Smooth muscle cell (in vitro differentiated cells): ENCODE data around the gene EPHA6. TPM values are rescaled to one million over a fixed set of nuclear protein-coding genes. Genes with fewer than 3 reads are reported as not detected.

Source experiments
- DNase-seq: peaks from one replicate; lab custom pipeline; 2025; ENCODE audit not compliant: unreplicated experiment; lab: John Stamatoyannopoulos, UW
- H2AFZ ChIP-seq: fragments of 200-600 bp; sonication (generic); 2 replicates; pipeline ENCODE4 v1.6.0; 2016; ENCODE audit warnings: antibody characterized with exemption, low read depth, mild to moderate bottlenecking
- H3F3A ChIP-seq: fragments of 200-600 bp; sonication (generic); 2 replicates; pipeline ENCODE4 v1.6.0; 2017; ENCODE audit warnings: antibody characterized with exemption, low read depth
- H3K27ac ChIP-seq: fragments of 200-600 bp; sonication (generic); 2 replicates; pipeline ENCODE4 v1.5.1; 2016; ENCODE audit warnings: low read depth, mild to moderate bottlenecking
- H3K27me3 ChIP-seq: fragments of 200-600 bp; sonication (generic); 2 replicates; pipeline ENCODE4 v1.6.1; 2016; ENCODE audit warnings: low read depth, mild to moderate bottlenecking
- H3K36me3 ChIP-seq: fragments of 200-600 bp; sonication (generic); 2 replicates; pipeline ENCODE4 v1.5.1; 2016; ENCODE audit warnings: low read depth
- H3K4me1 ChIP-seq: fragments of 200-600 bp; sonication (generic); 2 replicates; pipeline ENCODE4 v1.5.1; 2016; ENCODE audit warnings: low read depth
- H3K4me2 ChIP-seq: fragments of 200-600 bp; sonication (generic); 2 replicates; pipeline ENCODE4 v1.6.0; 2016; ENCODE audit warnings: mild to moderate bottlenecking
- H3K4me3 ChIP-seq: fragments of 200-600 bp; sonication (generic); 2 replicates; pipeline ENCODE4 v1.5.1; 2016; ENCODE audit warnings: mild to moderate bottlenecking
- H3K79me2 ChIP-seq: fragments of 200-600 bp; sonication (generic); 2 replicates; pipeline ENCODE4 v1.6.0; 2016; ENCODE audit warnings: low read depth, mild to moderate bottlenecking
- H3K9ac ChIP-seq: fragments of 200-600 bp; sonication (generic); 2 replicates; pipeline ENCODE4 v1.6.0; 2016; ENCODE audit warnings: low read depth
- H3K9me3 ChIP-seq: fragments of 200-600 bp; sonication (generic); replicated peaks from 2 replicates; pipeline ENCODE4 v1.5.1; 2016; ENCODE audit warnings: low read depth
- H4K20me1 ChIP-seq: fragments of 200-600 bp; sonication (generic); 2 replicates; pipeline ENCODE4 v1.6.0; 2016; ENCODE audit warnings: low read depth
- WGBS: methylation state at CpG from one replicate; pipeline ENCODE4 v1.1.7; 2016; ENCODE audit warnings: low lambda C conversion rate; 5-methylcytosine and 5-hydroxymethylcytosine counted together
- polyA plus RNA-seq: library from polyadenylated mRNA; unstranded; fragments of >200 nt; fragmentation: Nextera tagmentation; extraction: Ambion mirVana; gene quantifications from 2 replicates; pipeline ENCODE4 v1.2.1, GENCODE V29; 2016
- total RNA-seq: library from RNA; depleted of rRNA; stranded (reverse); fragments of >200 nt; gene quantifications from 2 replicates; pipeline ENCODE4 v1.2.3, GENCODE V29; 2014
- TF ChIP-seq, protein P1 (sequence below): fragments of 200-600 bp; sonication (generic); IDR thresholded peaks from 2 replicates; pipeline ENCODE4 v1.5.1; 2017; ENCODE audit warnings: borderline replicate concordance, mild to moderate bottlenecking, antibody characterized with exemption; ENCODE audit not compliant: insufficient read depth, poor library complexity, severe bottlenecking

The EPHA6 gene
- total and polyA plus RNA-seq, 2 experiments from 2014 or later: 0.36 to 0.51 TPM

DNA sequence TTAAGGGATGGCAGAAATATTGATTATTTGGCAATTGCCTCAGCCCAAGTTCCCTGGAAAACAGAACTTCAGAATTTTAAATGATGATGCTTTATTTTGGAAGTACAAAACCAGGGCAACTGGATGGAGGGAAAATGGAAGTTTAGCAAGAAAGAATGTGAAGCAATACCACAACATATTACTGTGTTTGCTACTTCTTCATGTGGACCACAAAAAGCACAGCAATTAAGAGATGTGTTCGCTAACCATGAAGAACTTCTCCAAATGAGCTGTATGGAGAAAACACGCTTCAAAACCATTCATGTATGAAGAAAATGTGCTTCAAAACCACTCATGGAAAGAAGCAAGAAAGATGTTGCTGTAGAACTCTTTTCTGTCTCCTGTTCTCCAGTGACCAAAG lies 885.5 kb downstream of the EPHA6 start:
- no peaks in the 10 kb centered on the region for H3K9me3 ChIP-seq
- no peak overlapping the region for H3K9ac ChIP-seq
- 98% methylated on average over 2 of the region's 2 CpGs for WGBS
- H3K27ac ChIP-seq: no peak overlapping the region
- TF ChIP-seq, protein P1, sequence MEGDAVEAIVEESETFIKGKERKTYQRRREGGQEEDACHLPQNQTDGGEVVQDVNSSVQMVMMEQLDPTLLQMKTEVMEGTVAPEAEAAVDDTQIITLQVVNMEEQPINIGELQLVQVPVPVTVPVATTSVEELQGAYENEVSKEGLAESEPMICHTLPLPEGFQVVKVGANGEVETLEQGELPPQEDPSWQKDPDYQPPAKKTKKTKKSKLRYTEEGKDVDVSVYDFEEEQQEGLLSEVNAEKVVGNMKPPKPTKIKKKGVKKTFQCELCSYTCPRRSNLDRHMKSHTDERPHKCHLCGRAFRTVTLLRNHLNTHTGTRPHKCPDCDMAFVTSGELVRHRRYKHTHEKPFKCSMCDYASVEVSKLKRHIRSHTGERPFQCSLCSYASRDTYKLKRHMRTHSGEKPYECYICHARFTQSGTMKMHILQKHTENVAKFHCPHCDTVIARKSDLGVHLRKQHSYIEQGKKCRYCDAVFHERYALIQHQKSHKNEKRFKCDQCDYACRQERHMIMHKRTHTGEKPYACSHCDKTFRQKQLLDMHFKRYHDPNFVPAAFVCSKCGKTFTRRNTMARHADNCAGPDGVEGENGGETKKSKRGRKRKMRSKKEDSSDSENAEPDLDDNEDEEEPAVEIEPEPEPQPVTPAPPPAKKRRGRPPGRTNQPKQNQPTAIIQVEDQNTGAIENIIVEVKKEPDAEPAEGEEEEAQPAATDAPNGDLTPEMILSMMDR: no peak
- H3K4me1 ChIP-seq: no peaks in the 10 kb centered on the region
- no peak overlapping the region for H2AFZ ChIP-seq
- H3K79me2 ChIP-seq: no peaks in the 10 kb centered on the region
- H4K20me1 ChIP-seq: no peaks in the 10 kb centered on the region
- no peak overlapping the region for H3K4me2 ChIP-seq
- H3F3A ChIP-seq: no peaks in the 10 kb centered on the region
- no peak for DNase-seq
- no peaks in the 10 kb centered on the region for H3K36me3 ChIP-seq
- H3K4me3 ChIP-seq: no peak overlapping the region
- H3K27me3 ChIP-seq: no peaks in the 10 kb centered on the region

DNA sequence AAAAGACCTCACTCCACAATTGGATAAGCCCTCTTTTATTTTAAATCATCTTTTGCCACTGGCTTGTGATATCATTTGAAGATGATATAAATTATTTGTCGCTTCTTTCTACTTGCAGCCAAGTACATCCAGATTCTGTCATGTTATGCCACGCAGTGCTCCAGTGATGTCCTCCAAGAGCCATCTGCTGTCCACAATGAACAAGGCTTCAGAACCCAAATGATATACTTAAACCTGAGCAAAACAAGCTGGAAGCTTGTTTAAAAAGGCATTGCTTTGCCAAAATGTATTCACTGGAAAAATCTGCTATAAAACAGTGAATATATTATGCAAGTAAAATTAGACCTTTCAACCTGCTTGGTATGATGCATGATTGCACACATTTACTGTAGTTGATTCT lies 891.4 kb downstream of the EPHA6 start:
- no peak for DNase-seq
- H3K4me1 ChIP-seq: no peaks in the 10 kb centered on the region
- no peaks in the 10 kb centered on the region for H3K9me3 ChIP-seq
- no peak overlapping the region for H3K9ac ChIP-seq
- H3K4me2 ChIP-seq: no peak overlapping the region
- H3K27ac ChIP-seq: no peak overlapping the region
- H3K4me3 ChIP-seq: no peak overlapping the region
- H2AFZ ChIP-seq: no peak overlapping the region
- 91% methylated on average over 2 of the region's 2 CpGs for WGBS
- H3F3A ChIP-seq: no peaks in the 10 kb centered on the region
- H3K79me2 ChIP-seq: no peaks in the 10 kb centered on the region
- no peaks in the 10 kb centered on the region for H3K27me3 ChIP-seq
- TF ChIP-seq, protein P1: no peak
- no peaks in the 10 kb centered on the region for H4K20me1 ChIP-seq
- no peaks in the 10 kb centered on the region for H3K36me3 ChIP-seq

DNA sequence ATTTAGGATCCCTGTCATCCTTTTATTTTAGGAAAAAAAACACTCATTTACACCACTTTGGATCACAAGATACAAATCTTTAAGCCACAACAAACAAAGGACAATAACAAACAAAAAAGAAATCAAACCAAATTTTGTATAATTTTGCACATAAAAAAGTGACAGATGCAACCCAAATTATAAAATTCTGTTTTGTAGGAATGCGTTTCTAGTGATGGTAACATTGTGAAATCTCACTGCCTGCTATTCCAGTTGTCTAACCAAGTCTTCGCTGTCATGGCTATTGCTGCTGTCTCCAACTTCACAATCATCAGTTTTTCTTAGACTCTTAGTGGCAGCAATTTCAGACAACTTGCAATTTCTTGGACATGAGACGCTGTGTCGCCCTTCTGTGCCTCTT lies 891.8 kb downstream of the EPHA6 start:
- H3K4me1 ChIP-seq: no peaks in the 10 kb centered on the region
- no peak overlapping the region for H3K4me3 ChIP-seq
- no peak overlapping the region for H3K27ac ChIP-seq
- WGBS: 93% methylated on average over 4 of the region's 4 CpGs
- no peaks in the 10 kb centered on the region for H3K79me2 ChIP-seq
- no peaks in the 10 kb centered on the region for H3K9me3 ChIP-seq
- H3F3A ChIP-seq: no peaks in the 10 kb centered on the region
- no peaks in the 10 kb centered on the region for H4K20me1 ChIP-seq
- H3K36me3 ChIP-seq: no peaks in the 10 kb centered on the region
- no peak for DNase-seq
- TF ChIP-seq, protein P1: no peak
- no peak overlapping the region for H3K4me2 ChIP-seq
- no peak overlapping the region for H3K9ac ChIP-seq
- H3K27me3 ChIP-seq: no peaks in the 10 kb centered on the region
- H2AFZ ChIP-seq: no peak overlapping the region

DNA sequence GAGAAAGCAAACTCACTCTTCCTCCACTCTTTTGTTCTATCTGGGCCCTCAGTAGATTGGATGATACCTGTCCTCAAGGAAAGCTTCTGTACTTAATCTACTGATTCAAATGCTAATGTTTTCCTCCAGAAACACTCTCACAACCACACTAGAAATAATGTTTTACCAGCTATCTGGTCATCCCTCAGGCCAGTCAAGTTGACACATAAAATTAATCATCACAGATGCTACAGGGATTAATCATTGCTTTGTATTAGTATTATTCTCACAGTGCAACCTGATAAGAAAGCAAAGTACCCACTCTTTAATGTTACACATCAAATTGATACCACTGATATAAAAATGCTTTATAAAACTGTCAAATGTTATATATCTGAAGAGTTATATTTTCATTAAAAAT lies 897.3 kb downstream of the EPHA6 start:
- TF ChIP-seq, protein P1: no peak
- no peaks in the 10 kb centered on the region for H3K4me1 ChIP-seq
- H4K20me1 ChIP-seq: no peaks in the 10 kb centered on the region
- H3F3A ChIP-seq: no peaks in the 10 kb centered on the region
- H3K9ac ChIP-seq: no peak overlapping the region
- H3K27me3 ChIP-seq: no peaks in the 10 kb centered on the region
- no peaks in the 10 kb centered on the region for H3K79me2 ChIP-seq
- H3K36me3 ChIP-seq: no peaks in the 10 kb centered on the region
- no peak overlapping the region for H2AFZ ChIP-seq
- no peak for DNase-seq
- H3K4me3 ChIP-seq: no peak overlapping the region
- H3K4me2 ChIP-seq: no peak overlapping the region
- H3K27ac ChIP-seq: no peak overlapping the region
- no peaks in the 10 kb centered on the region for H3K9me3 ChIP-seq
